Activated naive CD4-positive, alpha-beta T cell treated with anti-CD3 and anti-CD28 coated beads, Interleukin-2, amount 50 U/mL, for 72 hours (primary cell): Measurements from ENCODE around the gene DESI2. TPM values are rescaled to one million over a fixed set of nuclear protein-coding genes. Genes with fewer than 3 reads are reported as not detected.

Experiments used
- ATAC-seq, 2 donors: fragments of 150-1000 bp; cut with Tn5 transposase; 2 replicates each; pipeline ENCODE4 v1.10.0; 2021; ENCODE audit warnings: mild to moderate bottlenecking in 2 of 2, moderate library complexity in 2 of 2
- DNase-seq, 2 donors: peaks; one replicate each; pipeline ENCODE4 v3.0.0; 2021 to 2022; ENCODE audit warnings: low spot score in 2 of 2
- H3K27ac Mint-ChIP-seq, 2 donors: one replicate each; pipeline ENCODE4 v1.8.0; 2022; ENCODE audit warnings: mild to moderate bottlenecking in 2 of 2, mixed read lengths in 2 of 2
- H3K36me3 Mint-ChIP-seq, 2 donors: one replicate each; pipeline ENCODE4 v1.8.0; 2022; ENCODE audit warnings: mixed read lengths in 2 of 2
- H3K9me3 Mint-ChIP-seq, 2 donors: one replicate each; pipeline ENCODE4 v1.8.0; 2022; ENCODE audit warnings: mixed read lengths in 2 of 2
- total RNA-seq, 2 donors: library from RNA; stranded (reverse); gene quantifications; one replicate each; pipeline ENCODE4 v1.2.3, GENCODE V29; 2022

DESI2 gene
- 10 to 100 TPM; 28.1 to 47.5 TPM for total RNA-seq

- peaks cover 18 to 20% of the 10 kb centered on the region in 2 donors for H3K36me3 Mint-ChIP-seq
- H3K27ac Mint-ChIP-seq = peak within 1 kb of the TSS; percentile 84 to 87
- DNase-seq (peak; percentile 95 to 99), ATAC-seq (peak; percentile 94 to 95)
- peaks cover 7% of the 10 kb centered on the region in 2 donors for H3K9me3 Mint-ChIP-seq
Observed at GRCh38 chr1:244652623-244653438, at the start of gene DESI2. Gene DESI2 (plus strand): TSS chr1:244653126. CDS start chr1:244653314, 188 bp downstream.

GRCh38 chr1:244603498-244603897, 49.4 kb upstream of the DESI2 start:
- no peak for DNase-seq
- peaks cover 0 to 5% of the 10 kb centered on the region in 2 donors for H3K36me3 Mint-ChIP-seq
- ATAC-seq = no peak
- peaks cover 0 to 4% of the 10 kb centered on the region in 2 donors for H3K9me3 Mint-ChIP-seq
- H3K27ac Mint-ChIP-seq = no peak overlapping the region

- no peaks in the 10 kb centered on the region for H3K9me3 Mint-ChIP-seq
- H3K27ac Mint-ChIP-seq = no peak overlapping the region
- ATAC-seq (no peak), DNase-seq (no peak)
- H3K36me3 Mint-ChIP-seq = no peaks in the 10 kb centered on the region
Observed at GRCh38 chr1:244605835-244606370, 47.0 kb upstream of the DESI2 start.

- H3K36me3 Mint-ChIP-seq = no peaks in the 10 kb centered on the region
- DNase-seq = no peak
- H3K9me3 Mint-ChIP-seq = no peaks in the 10 kb centered on the region
- no peak overlapping the region for H3K27ac Mint-ChIP-seq
- ATAC-seq = no peak
Observed at GRCh38 chr1:244614113-244614836, 38.7 kb upstream of the DESI2 start.

GRCh38 chr1:244614879-244615278, 38.0 kb upstream of the DESI2 start:
- H3K9me3 Mint-ChIP-seq = no peaks in the 10 kb centered on the region
- ATAC-seq = no peak
- no peak overlapping the region for H3K27ac Mint-ChIP-seq
- DNase-seq = no peak
- no peaks in the 10 kb centered on the region for H3K36me3 Mint-ChIP-seq

GRCh38 chr1:244615301-244615700, 37.6 kb upstream of the DESI2 start:
- H3K27ac Mint-ChIP-seq = no peak overlapping the region
- no peaks in the 10 kb centered on the region for H3K9me3 Mint-ChIP-seq
- no peak for ATAC-seq
- DNase-seq = no peak
- no peaks in the 10 kb centered on the region for H3K36me3 Mint-ChIP-seq

- Mint-ChIP-seq H3K9me3 (no peaks in the 10 kb centered on the region), H3K36me3 (peaks cover 0 to 3% of the 10 kb centered on the region in 2 donors), H3K27ac (no peak overlapping the region)
- ATAC-seq (no peak), DNase-seq (no peak)
Observed at GRCh38 chr1:244626709-244627108, 26.2 kb upstream of the DESI2 start.

- ATAC-seq = no peak
- Mint-ChIP-seq H3K9me3 (no peaks in the 10 kb centered on the region), H3K36me3 (peaks cover 0 to 4% of the 10 kb centered on the region in 2 donors), H3K27ac (no peak overlapping the region)
- DNase-seq = no peak
Observed at GRCh38 chr1:244628789-244629188, 24.1 kb upstream of the DESI2 start.

GRCh38 chr1:244633140-244633539, 19.8 kb upstream of the DESI2 start:
- H3K36me3 Mint-ChIP-seq = peaks cover 0 to 4% of the 10 kb centered on the region in 2 donors
- DNase-seq (no peak), ATAC-seq (no peak)
- H3K9me3 Mint-ChIP-seq = no peaks in the 10 kb centered on the region
- H3K27ac Mint-ChIP-seq = no peak overlapping the region

- Mint-ChIP-seq H3K9me3 (no peaks in the 10 kb centered on the region), H3K27ac (no peak overlapping the region), H3K36me3 (peaks cover 0 to 4% of the 10 kb centered on the region in 2 donors)
- ATAC-seq (no peak), DNase-seq (no peak)
Observed at GRCh38 chr1:244634546-244634945, 18.4 kb upstream of the DESI2 start.

- DNase-seq = no peak
- H3K36me3 Mint-ChIP-seq = peaks cover 0 to 1% of the 10 kb centered on the region in 2 donors
- ATAC-seq = no peak
- H3K9me3 Mint-ChIP-seq = no peaks in the 10 kb centered on the region
- H3K27ac Mint-ChIP-seq = no peak overlapping the region
Observed at GRCh38 chr1:244636488-244637259, 16.3 kb upstream of the DESI2 start.

- no peak for DNase-seq
- Mint-ChIP-seq H3K36me3 (no peaks in the 10 kb centered on the region), H3K9me3 (no peaks in the 10 kb centered on the region), H3K27ac (no peak overlapping the region)
- no peak for ATAC-seq
Observed at GRCh38 chr1:244639561-244639960, 13.4 kb upstream of the DESI2 start.

- ATAC-seq = no peak
- H3K27ac Mint-ChIP-seq = no peak overlapping the region
- no peak for DNase-seq
- no peaks in the 10 kb centered on the region for H3K9me3 Mint-ChIP-seq
- no peaks in the 10 kb centered on the region for H3K36me3 Mint-ChIP-seq
Observed at GRCh38 chr1:244640917-244641316, 12.0 kb upstream of the DESI2 start.

- H3K9me3 Mint-ChIP-seq = no peaks in the 10 kb centered on the region
- H3K36me3 Mint-ChIP-seq = no peaks in the 10 kb centered on the region
- H3K27ac Mint-ChIP-seq = no peak overlapping the region
- DNase-seq (no peak), ATAC-seq (no peak)
Observed at GRCh38 chr1:244642526-244642925, 10.4 kb upstream of the DESI2 start.

- H3K27ac Mint-ChIP-seq = no peak overlapping the region
Observed at GRCh38 chr1:244642988-244643387, 9.9 kb upstream of the DESI2 start.

GRCh38 chr1:244645414-244645813, 7.5 kb upstream of the DESI2 start:
- no peaks in the 10 kb centered on the region for H3K36me3 Mint-ChIP-seq
- no peaks in the 10 kb centered on the region for H3K9me3 Mint-ChIP-seq
- DNase-seq (no peak), ATAC-seq (no peak)
- no peak overlapping the region for H3K27ac Mint-ChIP-seq

More at GRCh38 chr1:244642988-244643387, 9.9 kb upstream of the DESI2 start:
- H3K36me3 Mint-ChIP-seq = no peaks in the 10 kb centered on the region
- DNase-seq = no peak
- ATAC-seq = no peak
- no peaks in the 10 kb centered on the region for H3K9me3 Mint-ChIP-seq

GRCh38 chr1:244645890-244646289, 7.0 kb upstream of the DESI2 start:
- H3K36me3 Mint-ChIP-seq = no peaks in the 10 kb centered on the region
- no peak for ATAC-seq
- no peaks in the 10 kb centered on the region for H3K9me3 Mint-ChIP-seq
- H3K27ac Mint-ChIP-seq = no peak overlapping the region
- no peak for DNase-seq
